Islet precursor cell (in vitro differentiated cells): ENCODE results near the gene PDGFD.

Experiments
- DNase-seq: peaks from one replicate; pipeline ENCODE4 v3.0.0-alpha.2; 2018

Gene PDGFD

GRCh38 chr11:103871923-103872551 lies 291.9 kb downstream of the PDGFD start:
- DNase-seq, result no peak

DNA sequence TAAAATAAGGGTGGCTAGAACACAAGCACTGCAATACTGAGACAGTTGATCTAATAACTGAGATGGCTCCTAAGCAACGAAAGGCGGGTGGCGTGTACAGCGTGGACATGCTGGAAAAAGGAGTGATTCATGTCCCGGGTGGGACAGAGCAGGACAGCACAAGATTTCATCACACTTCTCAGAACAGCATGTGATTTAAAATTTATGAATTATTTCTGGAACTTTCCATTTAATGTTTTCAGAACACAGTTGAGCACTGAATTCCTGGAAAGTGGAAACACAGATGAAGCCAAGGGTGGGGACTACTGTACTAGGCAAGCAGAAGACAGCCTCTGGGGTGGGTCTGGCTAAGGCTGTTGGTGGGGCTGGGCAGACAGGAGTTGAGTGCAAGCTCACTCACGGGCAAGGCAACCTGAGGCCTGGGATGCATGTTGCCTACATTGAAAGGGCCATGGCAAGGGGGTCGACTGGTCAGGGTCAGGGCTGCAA lies 293.1 kb downstream of the PDGFD start:
- DNase-seq, result no peak

DNA sequence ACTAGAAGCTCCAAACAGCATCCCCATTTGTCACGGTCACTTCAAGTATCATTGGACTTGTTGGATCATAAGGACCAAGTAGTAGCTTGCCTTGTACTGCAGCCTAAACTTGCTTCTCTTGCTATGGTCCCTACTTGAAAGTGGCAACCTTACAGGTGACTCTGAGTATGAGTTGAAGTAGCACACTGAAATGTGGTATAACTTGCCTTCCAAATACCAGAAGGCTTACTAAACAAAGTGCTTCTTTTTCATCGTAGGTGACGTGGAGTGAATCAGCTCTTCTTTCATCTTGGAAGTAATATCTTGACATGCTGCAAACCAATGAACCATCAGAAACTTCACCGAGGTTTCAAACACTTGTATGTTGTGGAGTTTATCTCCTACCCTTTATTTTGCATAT lies 296.5 kb downstream of the PDGFD start:
- DNase-seq, result no peak

DNA sequence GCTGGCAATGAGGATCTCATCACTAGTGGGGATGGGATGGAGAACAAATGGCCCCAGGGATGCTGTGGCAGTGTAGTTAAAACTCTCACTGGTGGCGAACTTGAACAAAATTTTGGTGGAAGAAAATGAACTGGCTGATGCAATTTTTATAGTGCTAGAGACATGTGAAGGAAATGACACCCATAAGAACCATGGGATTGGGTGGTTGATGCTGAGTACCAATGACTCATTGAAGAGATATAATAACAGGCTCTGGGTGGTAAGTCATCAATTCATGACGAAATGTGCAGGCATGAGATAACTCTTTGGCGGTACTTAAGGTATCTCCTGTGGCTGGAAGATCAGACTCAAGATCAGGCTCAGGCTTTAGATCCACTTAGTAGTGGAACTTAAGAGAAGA lies 300.4 kb downstream of the PDGFD start:
- DNase-seq, result no peak

- DNase-seq, result no peak
Measured at GRCh38 chr11:103862802-103863174, 301.2 kb downstream of the PDGFD start.

- DNase-seq, result no peak
Measured at GRCh38 chr11:103862094-103862801, 301.7 kb downstream of the PDGFD start.
